Kidney (tissue), 22 donors: ENCODE results near the gene FOCAD. TPM values are rescaled to one million over a fixed set of nuclear protein-coding genes. Genes with fewer than 3 reads are reported as not detected.
A peak's percentile ranks its signal among the peaks of the same experiment; 100 is the strongest.

Source experiments
- DNase-seq, 5 donors: peaks; one replicate each; pipeline ENCODE4 v3.0.0-alpha.2; 2013 to 2020
- FAIRE-seq: peaks from 2 replicates; lab custom pipeline; 2012; peaks lifted over from hg19 to GRCh38; lab: Jason Lieb, UNC
- H3K27ac ChIP-seq, 2 donors: one replicate each; pipeline ENCODE4 v1.7.0; 2013; ENCODE audit warnings: low read depth in 2 of 2, low read length in 2 of 2, inconsistent platforms in 1 of 2
- H3K27me3 ChIP-seq: one replicate; pipeline ENCODE4 v1.7.1; 2013; ENCODE audit warnings: low read length, inconsistent platforms; ENCODE audit not compliant: control insufficient read depth, insufficient read depth
- H3K36me3 ChIP-seq, 3 donors: one replicate each; pipeline versions ENCODE4 v1.7.0 to v1.7.1; 2013; ENCODE audit warnings: low read length in 3 of 3, control low read depth in 1 of 3, inconsistent platforms in 1 of 3; ENCODE audit not compliant: insufficient read depth in 3 of 3, control insufficient read depth in 2 of 3
- H3K4me1 ChIP-seq, 3 donors: one replicate each; pipeline versions ENCODE4 v1.7.0 to v1.7.1; 2013; ENCODE audit warnings: low read length in 3 of 3, inconsistent platforms in 1 of 3, low read depth in 1 of 3; ENCODE audit not compliant: control insufficient read depth in 2 of 3, insufficient read depth in 2 of 3
- H3K4me3 ChIP-seq, 3 donors: one replicate each; pipeline versions ENCODE4 v1.7.0 to v1.8.1; 2013; ENCODE audit warnings: low read length in 3 of 3, control low read depth in 1 of 3, inconsistent platforms in 1 of 3
- H3K9ac ChIP-seq, 3 donors: one replicate each; pipeline versions ENCODE4 v1.7.0 to v1.7.1; 2013; ENCODE audit warnings: low read length in 3 of 3, control low read depth in 1 of 3, inconsistent platforms in 1 of 3
- H3K9me3 ChIP-seq, 3 donors: one replicate each; pipeline versions ENCODE4 v1.7.0 to v1.7.1; 2013; ENCODE audit warnings: low read length in 3 of 3, control low read depth in 1 of 3, inconsistent platforms in 1 of 3; ENCODE audit not compliant: control insufficient read depth in 2 of 3, insufficient read depth in 1 of 3
- intact Hi-C: fragments of 100-400 bp; cut with DNase I; formaldehyde crosslinking; loops from one replicate; pipeline ENCODE4 v1.11.1; 2022
- long read RNA-seq, 10 donors: library from polyadenylated mRNA in 1 of 10; unstranded in 1 of 10; transcript quantifications; one replicate each; pipeline ENCODE4 v2.0.0 and lab custom pipeline, GENCODE V29; 2021 to 2026
- polyA plus RNA-seq: library from polyadenylated mRNA; stranded (reverse); fragments of 350-450 nt; fragmentation: Illumina TruSeq; extraction: RNeasy Lipid Tissue Mini Kit (QIAGEN cat#74804); gene quantifications from one replicate; pipeline ENCODE4 v1.2.3, GENCODE V29; 2014; ENCODE audit warnings: low read depth, low replicate concordance; ENCODE audit not compliant: insufficient read depth
- total RNA-seq: library from RNA; stranded (reverse); fragmentation: NEBNext Ultra II Directional; extraction: Animal tissue kit (Norgen Biotek cat#: 25700); gene quantifications from one replicate; pipeline ENCODE4 v1.2.1, GENCODE V29; 2021
- TF ChIP-seq, protein P1 (sequence below): IDR thresholded peaks from 3 replicates; pipeline ENCODE4 v1.5.1; 2012; ENCODE audit warnings: mild to moderate bottlenecking, moderate library complexity, borderline replicate concordance; ENCODE audit not compliant: insufficient read depth; ENCODE audit errors: extremely low read depth
- donor health status: control.
- donor health status: control.
- donor health status: control.
- donor health status: control.
- donor health status: control.
- donor health status: DM: yes; HTN: yes; CAD: no.
- donor health status: Normal renal cell carcinoma (clear cell type).

Gene FOCAD
- total RNA-seq = 35.7 TPM
- polyA plus RNA-seq = 12.2 TPM
- long read RNA-seq, donor 1, partial matches to known transcripts = 17 of 17 reads
- long read RNA-seq, donor 1, other reads (novel, unspliced or antisense) = 0 of 17 reads
- long read RNA-seq, donor 2, partial matches to known transcripts = 0 of 2 reads
- long read RNA-seq, donor 2, other reads (novel, unspliced or antisense) = 0 of 2 reads
- long read RNA-seq, donor 3, partial matches to known transcripts = 25 of 25 reads
- long read RNA-seq, donor 3, other reads (novel, unspliced or antisense) = 0 of 25 reads
- long read RNA-seq, donor 4, partial matches to known transcripts = 10 of 10 reads
- long read RNA-seq, donor 4, other reads (novel, unspliced or antisense) = 0 of 10 reads
- long read RNA-seq, donor 5 = 0 reads
- long read RNA-seq, donor 6, partial matches to known transcripts = 0 of 3 reads
- long read RNA-seq, donor 6, other reads (novel, unspliced or antisense) = 0 of 3 reads
- long read RNA-seq, donor 7, full-length matches to known transcripts = 1 of 87 reads
- long read RNA-seq, donor 7, partial matches to known transcripts = 73 of 87 reads
- long read RNA-seq, donor 7, other reads (novel, unspliced or antisense) = 13 of 87 reads
- long read RNA-seq, donor 8, partial matches to known transcripts = 13 of 13 reads
- long read RNA-seq, donor 8, other reads (novel, unspliced or antisense) = 0 of 13 reads
- long read RNA-seq, donor 9, partial matches to known transcripts = 0 of 1 reads
- long read RNA-seq, donor 9, other reads (novel, unspliced or antisense) = 0 of 1 reads
- long read RNA-seq, donor 10, partial matches to known transcripts = 16 of 17 reads
- long read RNA-seq, donor 10, other reads (novel, unspliced or antisense) = 0 of 17 reads

GRCh38 chr9:20684035-20684874 lies at the start of gene FOCAD:
TSS of gene FOCAD (plus strand) at chr9:20684259. CDS start at chr9:20715354, 31,095 bp downstream.
- Histone ChIP-seq H3K4me1 (peaks cover 0 to 9% (median 2%) of the 10 kb centered on the region in 3 donors), H3K9ac (peak within 1 kb of the TSS; percentile 69 to 89 (median 89)), H3K9me3 (no peaks in the 10 kb centered on the region), H3K27ac (peak within 1 kb of the TSS; percentile 85 to 90), H3K36me3 (no peaks in the 10 kb centered on the region), H3K4me3 (peak within 1 kb of the TSS; percentile 78 to 89 (median 89)), H3K27me3 (no peaks in the 10 kb centered on the region)
- intact Hi-C loops = no loop called here
- FAIRE-seq = no peak
- DNase-seq = peak; percentile 96 to 98 (median 97)
- TF ChIP-seq, protein P1, sequence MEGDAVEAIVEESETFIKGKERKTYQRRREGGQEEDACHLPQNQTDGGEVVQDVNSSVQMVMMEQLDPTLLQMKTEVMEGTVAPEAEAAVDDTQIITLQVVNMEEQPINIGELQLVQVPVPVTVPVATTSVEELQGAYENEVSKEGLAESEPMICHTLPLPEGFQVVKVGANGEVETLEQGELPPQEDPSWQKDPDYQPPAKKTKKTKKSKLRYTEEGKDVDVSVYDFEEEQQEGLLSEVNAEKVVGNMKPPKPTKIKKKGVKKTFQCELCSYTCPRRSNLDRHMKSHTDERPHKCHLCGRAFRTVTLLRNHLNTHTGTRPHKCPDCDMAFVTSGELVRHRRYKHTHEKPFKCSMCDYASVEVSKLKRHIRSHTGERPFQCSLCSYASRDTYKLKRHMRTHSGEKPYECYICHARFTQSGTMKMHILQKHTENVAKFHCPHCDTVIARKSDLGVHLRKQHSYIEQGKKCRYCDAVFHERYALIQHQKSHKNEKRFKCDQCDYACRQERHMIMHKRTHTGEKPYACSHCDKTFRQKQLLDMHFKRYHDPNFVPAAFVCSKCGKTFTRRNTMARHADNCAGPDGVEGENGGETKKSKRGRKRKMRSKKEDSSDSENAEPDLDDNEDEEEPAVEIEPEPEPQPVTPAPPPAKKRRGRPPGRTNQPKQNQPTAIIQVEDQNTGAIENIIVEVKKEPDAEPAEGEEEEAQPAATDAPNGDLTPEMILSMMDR = no peak

- Histone ChIP-seq H3K4me1 (no peaks in the 10 kb centered on the region), H3K4me3 (no peak overlapping the region), H3K9me3 (no peaks in the 10 kb centered on the region), H3K36me3 (no peaks in the 10 kb centered on the region), H3K27me3 (no peaks in the 10 kb centered on the region), H3K9ac (no peak overlapping the region), H3K27ac (no peak overlapping the region)
- intact Hi-C loops = no loop called here
- no peak for FAIRE-seq
- TF ChIP-seq, protein P1 = no peak
- no peak for DNase-seq
Measured at GRCh38 chr9:20634895-20635294, 49.2 kb upstream of the FOCAD start.

- H3K4me3 ChIP-seq = no peak overlapping the region
- no peak for FAIRE-seq
- intact Hi-C loops = no loop called here
- no peaks in the 10 kb centered on the region for H3K4me1 ChIP-seq
- DNase-seq = peak in 1 of 5 donors; percentile 13
- no peak overlapping the region for H3K27ac ChIP-seq
- H3K9ac ChIP-seq = no peak overlapping the region
- H3K9me3 ChIP-seq = no peaks in the 10 kb centered on the region
- no peaks in the 10 kb centered on the region for H3K27me3 ChIP-seq
- no peaks in the 10 kb centered on the region for H3K36me3 ChIP-seq
- TF ChIP-seq, protein P1 = no peak
Measured at GRCh38 chr9:20636888-20637440, 47.1 kb upstream of the FOCAD start.
